HG03175 (cell line): ENCODE results near the gene LRFN3.
"Not testable (repeated sequence)": the region's sequence is repeated elsewhere in the genome, so short reads cannot be mapped to it uniquely, and the experiment has no call there.

ENCODE experiments used
- ATAC-seq: cut with Tn5 transposase; IDR thresholded peaks from one replicate; pipeline ENCODE4 v1.9.1; 2021; ENCODE audit warnings: mild to moderate bottlenecking, moderate library complexity; ENCODE audit not compliant: unreplicated experiment

LRFN3 gene

DNA sequence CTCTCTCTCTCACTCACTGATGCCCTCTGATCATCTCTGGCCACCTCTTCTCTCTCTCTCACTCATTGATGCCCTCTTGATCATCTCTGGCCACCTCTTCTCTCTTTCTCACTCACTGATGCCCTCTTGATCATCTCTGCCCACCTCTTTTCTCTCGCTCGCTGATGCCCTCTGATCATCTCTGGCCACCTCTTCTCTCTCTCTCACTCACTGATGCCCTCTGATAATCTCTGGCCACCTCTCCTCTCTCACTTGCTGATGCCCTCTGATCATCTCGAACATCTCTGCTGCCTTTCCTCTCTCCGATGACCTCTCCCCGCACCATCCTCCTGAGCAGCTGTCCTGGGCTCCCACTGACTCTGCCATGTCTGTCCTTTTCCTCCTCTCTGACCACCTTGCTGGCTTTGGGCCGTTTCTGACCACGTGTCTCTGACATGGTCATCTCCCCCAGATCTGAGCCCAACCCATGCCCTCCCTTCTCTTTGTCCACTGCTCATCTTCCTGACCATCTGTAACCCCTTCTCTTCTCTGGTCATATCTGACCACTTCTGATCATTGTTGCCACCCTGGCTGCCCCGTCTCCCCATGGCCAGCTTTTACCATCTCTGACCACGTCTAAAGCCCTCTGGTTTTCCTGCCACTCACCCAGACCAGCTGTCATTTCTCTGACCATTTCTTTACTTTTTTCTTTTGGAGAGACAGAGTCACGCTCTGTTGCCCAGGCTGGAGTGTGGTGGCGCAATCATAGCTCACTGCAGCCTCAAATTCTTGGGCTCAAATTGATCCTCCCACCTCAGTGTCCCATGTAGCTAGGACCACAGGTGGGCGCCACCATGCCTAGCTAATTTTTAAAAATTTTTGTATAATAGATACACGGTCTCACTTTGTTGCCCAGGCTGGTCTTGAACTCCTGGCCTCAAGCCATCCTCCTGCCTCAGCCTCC lies 2.4 kb downstream of the LRFN3 start:
- no peak for ATAC-seq

DNA sequence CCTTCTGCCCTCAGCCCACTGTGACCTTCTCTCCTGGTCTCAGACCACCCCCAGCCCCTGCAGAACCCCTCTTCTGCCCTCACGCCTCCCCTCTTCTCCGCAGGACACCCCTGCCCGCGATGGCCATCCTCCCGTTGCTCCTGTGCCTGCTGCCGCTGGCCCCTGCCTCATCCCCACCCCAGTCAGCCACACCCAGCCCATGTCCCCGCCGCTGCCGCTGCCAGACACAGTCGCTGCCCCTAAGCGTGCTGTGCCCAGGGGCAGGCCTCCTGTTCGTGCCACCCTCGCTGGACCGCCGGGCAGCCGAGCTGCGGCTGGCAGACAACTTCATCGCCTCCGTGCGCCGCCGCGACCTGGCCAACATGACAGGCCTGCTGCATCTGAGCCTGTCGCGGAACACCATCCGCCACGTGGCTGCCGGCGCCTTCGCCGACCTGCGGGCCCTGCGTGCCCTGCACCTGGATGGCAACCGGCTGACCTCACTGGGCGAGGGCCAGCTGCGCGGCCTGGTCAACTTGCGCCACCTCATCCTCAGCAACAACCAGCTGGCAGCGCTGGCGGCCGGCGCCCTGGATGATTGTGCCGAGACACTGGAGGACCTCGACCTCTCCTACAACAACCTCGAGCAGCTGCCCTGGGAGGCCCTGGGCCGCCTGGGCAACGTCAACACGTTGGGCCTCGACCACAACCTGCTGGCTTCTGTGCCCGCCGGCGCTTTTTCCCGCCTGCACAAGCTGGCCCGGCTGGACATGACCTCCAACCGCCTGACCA lies 3.3 kb downstream of the LRFN3 start:
- no peak for ATAC-seq

DNA sequence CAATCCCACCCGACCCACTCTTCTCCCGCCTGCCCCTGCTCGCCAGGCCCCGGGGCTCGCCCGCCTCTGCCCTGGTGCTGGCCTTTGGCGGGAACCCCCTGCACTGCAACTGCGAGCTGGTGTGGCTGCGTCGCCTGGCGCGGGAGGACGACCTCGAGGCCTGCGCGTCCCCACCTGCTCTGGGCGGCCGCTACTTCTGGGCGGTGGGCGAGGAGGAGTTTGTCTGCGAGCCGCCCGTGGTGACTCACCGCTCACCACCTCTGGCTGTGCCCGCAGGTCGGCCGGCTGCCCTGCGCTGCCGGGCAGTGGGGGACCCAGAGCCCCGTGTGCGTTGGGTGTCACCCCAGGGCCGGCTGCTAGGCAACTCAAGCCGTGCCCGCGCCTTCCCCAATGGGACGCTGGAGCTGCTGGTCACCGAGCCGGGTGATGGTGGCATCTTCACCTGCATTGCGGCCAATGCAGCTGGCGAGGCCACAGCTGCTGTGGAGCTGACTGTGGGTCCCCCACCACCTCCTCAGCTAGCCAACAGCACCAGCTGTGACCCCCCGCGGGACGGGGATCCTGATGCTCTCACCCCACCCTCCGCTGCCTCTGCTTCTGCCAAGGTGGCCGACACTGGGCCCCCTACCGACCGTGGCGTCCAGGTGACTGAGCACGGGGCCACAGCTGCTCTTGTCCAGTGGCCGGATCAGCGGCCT lies 4.1 kb downstream of the LRFN3 start:
- ATAC-seq = no peak

DNA sequence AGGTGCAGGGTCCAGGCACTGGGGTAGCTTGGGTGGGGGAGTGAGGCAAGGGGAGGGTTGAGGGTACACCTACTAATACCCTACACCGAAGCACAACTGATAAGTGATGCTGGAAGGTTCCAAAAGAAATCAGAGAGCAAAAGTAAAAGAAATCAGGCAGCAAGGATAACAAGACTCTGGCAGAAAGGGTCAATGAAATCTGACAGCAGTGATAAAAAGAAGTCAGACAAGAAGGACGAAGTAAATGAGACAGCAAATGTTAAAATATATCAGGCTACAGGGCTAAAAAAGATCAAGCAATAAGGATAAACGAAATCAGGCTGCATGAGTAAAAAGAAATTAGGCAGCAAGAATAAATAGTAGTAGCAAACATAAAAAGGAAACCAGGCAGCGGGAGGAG lies 4.7 kb downstream of the LRFN3 start:
- no peak for ATAC-seq

DNA sequence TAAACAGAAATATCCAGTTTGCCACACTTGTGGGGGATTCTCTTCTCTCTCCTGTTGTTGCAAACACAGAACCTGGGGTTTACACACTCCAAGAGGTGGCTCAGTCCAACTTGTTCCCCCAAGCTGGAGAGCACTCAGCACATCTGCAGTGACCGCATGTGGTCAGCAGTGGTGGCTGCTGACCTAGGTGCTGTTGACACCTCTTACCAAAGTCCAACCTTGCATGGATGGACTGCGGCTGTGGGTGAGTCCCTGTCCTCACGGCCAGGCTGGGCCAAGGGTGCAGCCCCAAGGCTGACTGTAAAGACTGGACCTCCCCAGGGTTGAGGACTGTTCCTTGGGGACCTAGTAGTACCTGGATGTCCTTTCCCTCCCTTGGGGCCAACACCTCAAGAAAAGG lies 6.1 kb downstream of the LRFN3 start:
- no peak for ATAC-seq

DNA sequence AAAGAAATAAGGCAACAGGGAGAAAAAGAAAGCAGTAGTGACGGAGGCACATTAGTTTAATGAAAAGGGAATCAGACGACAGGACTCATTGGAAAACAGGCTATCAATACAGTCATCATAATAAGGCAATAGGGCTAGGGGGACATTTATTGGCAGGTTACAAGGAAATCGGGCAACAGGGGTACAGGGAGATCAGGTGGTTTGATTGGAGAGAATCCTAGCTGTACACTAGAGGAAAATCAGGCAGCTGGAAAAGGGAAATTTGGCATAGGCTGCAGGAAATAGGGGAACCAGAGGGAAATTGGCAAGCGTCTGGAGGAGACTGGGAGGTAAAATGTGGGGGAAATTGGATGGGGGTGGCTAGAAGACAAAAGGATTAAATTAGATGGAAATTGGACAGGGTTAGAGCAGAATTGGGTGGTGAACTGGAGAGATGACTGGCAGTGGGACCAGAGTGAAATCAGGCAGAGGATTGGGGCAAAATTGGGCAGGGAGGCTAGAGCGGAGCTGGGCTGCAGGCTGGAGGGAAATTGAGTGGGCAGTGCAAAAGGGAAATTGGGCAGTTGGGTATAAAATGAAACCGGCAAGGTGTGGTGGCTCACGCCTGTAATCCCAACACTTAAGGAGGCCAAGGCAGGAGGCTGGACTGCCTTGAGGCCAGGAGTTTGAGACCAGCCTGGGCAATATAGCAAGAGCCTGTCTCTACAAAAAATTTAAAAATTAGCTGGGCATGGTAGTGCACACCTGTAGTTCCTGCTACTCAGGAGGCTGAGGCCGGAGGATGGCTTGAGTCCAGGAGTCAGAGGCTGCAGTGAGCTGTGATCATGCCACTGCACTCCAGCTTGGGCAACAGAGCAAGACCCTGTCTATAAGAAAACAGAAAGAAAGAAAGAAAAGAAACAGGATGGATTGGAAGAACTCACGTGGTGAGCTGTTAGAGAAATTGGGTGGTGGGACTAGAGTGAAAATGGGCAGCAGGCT lies 7.4 kb downstream of the LRFN3 start:
- no peak for ATAC-seq

DNA sequence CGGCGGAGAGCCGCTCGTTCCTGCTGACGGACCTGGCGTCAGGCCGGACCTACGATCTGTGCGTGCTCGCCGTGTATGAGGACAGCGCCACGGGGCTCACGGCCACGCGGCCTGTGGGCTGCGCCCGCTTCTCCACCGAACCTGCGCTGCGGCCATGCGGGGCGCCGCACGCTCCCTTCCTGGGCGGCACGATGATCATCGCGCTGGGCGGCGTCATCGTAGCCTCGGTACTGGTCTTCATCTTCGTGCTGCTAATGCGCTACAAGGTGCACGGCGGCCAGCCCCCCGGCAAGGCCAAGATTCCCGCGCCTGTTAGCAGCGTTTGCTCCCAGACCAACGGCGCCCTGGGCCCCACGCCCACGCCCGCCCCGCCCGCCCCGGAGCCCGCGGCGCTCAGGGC lies 8.4 kb downstream of the LRFN3 start:
- ATAC-seq = no peak

DNA sequence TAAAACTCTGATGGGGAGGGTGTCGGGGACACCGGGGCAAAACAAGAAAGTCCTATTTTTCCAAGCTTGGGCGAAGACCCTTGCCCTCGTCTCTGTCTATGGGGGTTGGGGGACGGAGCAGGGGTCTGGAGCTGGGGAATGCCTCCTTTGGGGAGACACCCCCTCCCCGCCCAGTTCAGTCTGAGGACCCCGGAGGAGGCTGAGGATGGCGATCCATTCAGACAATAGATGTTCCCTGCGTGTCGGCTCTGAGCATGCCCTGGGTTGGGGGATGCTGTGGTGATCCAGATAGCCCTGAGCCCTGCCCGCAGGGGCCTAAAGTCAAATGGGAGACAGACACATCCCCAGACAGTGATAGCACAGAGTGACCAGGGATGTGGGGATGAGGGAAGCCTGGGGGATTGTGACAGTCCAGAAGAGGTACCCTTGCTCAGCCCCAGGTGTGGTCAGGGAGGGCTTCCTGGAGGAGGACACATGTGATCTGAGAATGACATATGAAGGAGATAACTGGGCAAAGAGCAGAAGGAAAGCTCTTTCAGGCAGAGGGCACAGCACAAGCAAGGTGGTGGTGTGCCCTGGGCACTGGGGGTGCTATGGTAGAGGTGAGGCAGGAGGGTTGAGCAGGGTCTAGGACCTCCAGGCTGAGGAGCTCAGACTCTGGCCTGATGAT lies 9.1 kb downstream of the LRFN3 start:
- no peak for ATAC-seq

DNA sequence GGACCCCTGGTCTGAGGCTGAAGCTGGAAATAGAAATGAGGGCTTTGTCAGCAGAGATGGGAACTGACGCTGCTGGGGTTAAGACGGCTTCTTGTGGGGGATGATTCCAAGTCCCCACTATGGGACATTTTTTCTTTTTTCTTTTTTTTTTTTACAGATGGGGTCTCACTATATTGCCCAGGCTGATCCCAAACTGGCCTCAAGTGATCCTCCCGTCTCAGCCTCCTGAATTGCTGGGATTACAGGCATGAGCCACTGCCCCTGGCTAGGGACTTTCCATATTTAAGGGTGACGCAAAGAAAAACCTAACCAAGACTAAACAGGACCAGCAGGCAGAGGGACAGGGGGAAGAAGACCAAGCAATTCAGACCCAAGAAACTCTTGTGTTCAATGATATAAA lies 10.0 kb downstream of the LRFN3 start:
- no peak for ATAC-seq

DNA sequence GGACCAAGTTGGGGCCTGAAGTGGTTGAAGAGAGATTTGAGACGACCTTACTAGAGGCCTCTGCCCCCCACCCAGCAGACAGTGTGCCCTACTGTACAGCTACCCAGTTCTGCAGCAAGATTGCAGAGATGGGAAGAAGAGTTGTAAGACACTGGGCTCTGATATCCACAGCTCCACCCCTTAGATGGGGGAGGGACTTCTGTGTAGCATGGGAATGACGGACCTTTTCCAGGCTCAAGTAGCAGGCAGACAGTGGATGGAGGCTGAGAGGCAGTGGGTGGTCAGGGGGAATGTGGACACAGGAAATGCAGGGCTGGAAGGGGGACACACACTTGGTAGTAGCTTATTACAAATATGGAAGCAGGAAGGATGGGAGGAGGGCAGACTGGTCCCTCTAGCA lies 13.0 kb downstream of the LRFN3 start:
- ATAC-seq = no peak

DNA sequence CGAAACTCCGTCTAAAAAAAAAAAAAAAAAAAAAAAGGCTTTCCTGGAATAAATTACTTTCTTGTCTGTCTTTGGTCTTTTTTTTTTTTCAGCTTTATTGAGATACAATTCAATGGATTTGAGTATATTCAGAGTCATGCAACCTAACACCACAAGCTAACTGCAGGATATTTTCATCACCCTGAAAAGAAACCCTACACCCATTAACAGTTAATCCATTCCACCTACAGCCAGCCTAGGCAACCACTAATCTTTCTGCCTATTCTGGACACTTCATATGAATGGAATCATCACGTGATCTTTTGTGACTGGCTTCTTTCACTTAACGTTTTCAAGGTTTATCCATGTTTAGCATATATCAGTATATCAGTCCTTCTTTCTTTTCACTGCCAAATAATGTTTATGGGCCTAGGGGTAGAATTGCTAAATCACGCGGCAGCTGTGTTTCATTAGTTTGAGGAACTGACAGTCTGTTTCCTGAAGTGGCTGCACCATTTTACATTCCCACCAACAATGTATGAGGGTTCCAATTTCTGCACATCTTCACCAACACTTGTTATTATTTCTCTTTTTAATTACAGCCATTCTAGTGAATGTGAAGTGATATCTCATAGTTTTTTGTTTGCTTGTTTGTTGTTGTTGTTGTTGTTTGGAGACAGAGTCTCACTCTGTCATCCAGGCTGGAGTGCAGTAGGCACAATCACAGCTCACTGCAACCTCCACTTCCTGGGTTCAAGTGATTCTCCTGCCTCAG lies 19.9 kb downstream of the LRFN3 start:
- no peak for ATAC-seq

DNA sequence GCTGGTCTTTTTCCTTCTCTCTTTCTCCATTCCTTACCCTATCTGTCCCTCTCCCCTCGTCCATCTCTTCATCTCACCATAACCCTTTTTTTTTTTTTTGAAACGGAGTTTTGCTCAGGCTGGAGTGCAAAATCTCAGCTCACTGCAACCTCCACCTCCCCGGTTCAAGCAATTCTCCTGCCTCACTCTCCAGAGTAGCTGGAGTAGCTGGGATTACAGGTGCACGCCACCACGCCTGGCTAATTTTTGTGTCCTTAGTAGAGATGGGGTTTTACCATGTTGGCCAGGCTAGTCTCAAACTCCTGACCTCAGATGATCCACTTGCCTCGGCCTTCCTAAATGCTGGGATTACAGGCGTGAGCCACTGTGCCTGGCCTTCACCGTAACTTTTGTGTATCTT lies 21.2 kb downstream of the LRFN3 start:
- not testable (repeated sequence) for ATAC-seq

DNA sequence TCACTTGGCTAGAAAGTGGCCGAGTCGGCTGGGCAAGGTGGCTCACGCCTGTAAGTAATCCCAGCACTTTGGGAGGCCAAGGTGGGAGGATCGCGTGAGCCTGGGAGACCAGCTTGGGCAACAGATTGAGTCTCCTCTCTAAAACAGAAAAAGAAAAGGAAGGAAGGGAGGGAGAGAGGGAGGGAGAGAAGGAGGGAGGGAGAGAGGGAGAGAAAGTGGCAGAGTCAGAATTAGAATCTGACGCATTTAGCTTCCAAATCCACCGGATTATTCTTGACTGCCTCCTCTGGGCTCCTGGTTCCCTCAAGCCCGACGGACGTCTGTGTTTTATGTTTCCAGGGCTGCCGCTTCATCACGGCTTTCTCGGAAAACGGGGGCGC lies 22.5 kb downstream of the LRFN3 start:
- no peak for ATAC-seq

DNA sequence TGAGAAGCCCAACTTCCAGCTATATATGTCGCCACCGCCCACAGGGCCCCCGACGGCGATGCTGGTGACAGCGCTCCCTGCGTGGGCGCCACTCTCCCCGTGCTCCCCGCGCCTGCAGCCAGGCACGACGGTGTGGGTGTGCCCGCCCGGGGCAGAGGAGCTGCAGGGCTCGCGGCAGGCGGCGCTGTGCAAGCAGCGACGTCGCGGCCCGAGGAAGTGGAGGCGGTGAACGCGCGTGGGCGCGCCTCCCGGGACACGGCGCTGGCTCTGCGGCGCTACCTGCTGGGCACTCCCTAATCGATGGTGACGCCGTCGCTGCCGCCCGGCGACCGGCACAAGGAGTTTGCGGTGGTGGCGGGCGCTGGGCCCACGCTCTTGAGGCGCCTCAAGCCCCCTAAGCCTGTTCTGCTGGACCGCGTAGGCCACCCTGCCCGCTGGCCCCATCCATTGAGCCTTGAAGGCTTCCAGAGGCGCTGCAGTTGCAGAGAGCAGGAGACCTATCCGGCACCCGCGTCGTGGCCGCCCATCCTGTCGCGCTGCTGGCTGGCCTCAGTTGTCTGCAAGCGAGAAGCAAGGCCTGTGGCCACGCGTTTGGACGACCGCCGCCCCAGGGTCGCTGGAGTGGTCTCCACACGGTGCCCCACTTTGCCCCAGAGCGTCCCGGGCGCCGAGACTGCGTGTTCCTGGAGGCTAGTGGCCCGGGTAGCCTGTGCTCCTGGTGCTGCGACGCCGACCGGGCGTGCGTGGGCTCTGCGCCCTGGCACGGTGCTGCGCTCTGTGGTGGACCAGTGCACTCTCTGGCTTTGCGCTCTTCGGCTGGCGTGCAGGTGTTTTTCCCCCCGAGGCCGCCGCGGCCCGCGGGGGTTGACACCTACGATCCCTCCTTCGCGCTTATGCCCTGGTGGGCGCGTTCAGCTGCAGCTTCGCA lies 23.1 kb downstream of the LRFN3 start:
- no peak for ATAC-seq

DNA sequence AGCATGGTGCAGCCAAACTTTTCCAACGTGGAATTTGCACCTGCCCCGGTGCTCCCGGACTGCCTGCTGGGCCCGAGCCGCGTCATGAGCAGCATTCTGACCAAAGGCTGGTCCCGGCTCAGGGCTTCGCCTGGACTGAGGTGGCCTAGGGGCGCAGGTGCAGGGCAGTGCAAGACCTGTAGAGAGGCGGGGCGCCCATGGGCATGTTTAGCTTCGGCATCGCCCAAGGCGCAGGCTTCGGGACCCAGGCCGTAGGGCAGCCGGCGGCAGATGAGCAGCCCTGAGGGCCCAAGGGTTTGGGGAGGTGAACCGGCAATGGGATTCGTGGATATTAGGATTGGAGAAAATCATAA lies 23.8 kb downstream of the LRFN3 start:
- ATAC-seq = no peak

DNA sequence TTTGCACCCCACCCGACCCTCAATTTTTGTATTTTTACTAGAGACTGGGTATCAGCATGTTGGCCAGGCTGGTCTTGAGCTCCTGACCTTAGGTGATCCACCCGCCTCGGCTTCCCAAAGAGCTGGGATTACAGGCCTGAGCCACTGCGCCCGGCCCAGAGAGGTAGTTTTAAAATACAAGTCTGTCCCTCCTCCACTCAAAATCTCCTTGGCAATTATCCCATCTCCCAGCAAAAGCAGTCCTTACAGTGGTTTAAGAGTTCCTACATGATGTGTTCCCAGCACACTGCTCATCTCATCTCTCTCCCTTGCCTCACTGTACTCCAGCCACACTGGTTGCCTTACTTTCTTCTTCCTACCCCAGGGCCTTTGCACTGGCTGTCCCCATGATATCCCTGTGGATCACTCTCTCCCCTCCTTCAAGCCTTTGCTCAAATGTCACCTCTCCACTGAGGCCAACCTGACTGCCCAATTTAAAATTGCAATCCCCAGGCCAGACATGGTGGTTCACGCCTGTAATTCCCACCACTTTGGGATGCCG lies 24.3 kb downstream of the LRFN3 start:
- no peak for ATAC-seq

DNA sequence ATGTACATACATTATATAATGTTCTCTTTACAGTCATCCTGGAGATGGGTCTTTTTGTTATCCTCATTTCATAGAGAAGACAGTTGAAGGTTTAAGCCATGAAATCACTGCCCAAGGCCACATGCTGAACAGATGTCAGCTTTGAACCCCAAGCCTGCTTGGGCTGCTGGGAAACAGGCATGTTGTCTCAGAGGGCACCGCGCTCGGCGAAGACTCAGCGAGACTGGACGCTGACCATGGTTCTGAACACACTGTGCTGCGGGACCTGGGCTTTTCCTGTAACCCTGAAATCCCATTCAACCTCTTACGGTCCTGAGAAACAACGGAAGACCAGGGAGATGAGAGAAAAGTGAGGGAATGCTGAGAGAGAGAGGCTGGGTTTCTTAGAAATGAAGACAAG lies 27.3 kb downstream of the LRFN3 start:
- ATAC-seq = no peak

DNA sequence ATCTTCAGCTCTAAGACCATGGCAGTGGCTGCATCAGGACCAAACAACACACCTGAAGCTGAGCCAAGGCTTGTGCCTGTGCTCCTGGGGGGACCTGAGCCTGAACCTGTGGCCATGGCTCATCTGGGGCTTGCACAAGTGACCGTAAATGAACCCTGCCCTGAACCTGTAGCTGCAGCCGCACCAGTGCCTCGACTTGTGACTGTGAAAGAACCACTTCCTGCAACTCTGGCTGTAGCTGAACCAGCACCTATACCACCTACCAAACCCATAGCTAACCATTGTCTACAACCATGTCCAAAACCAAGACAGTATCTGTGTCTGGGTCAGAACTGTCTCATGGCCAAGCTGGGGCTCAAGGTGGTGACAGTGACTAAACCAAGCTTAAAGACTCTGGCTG lies 30.6 kb downstream of the LRFN3 start:
- no peak for ATAC-seq
